Ishikawa (cell line): ENCODE measurements around the gene KCNQ1OT1.

Experiments used
- CEBPB ChIP-seq: IDR thresholded peaks from 2 replicates; pipeline ENCODE4 v1.6.1; 2012
- CREB1 ChIP-seq: IDR thresholded peaks from 2 replicates; pipeline ENCODE4 v1.6.1; 2012; ENCODE audit warnings: low read depth
- EGR1 ChIP-seq: IDR thresholded peaks from 2 replicates; pipeline ENCODE4 v1.6.1; 2012
- EP300 ChIP-seq: IDR thresholded peaks from 2 replicates; pipeline ENCODE4 v1.6.1; 2012; ENCODE audit warnings: borderline replicate concordance
- FOXM1 ChIP-seq: IDR thresholded peaks from 2 replicates; pipeline ENCODE4 v1.6.1; 2012; ENCODE audit warnings: low read depth, borderline replicate concordance
- NFIC ChIP-seq: IDR thresholded peaks from 2 replicates; pipeline ENCODE4 v1.6.1; 2012
- RAD21 ChIP-seq: IDR thresholded peaks from 2 replicates; pipeline ENCODE4 v1.6.1; 2012; ENCODE audit warnings: low read depth
- TAF1 ChIP-seq: IDR thresholded peaks from 2 replicates; pipeline ENCODE4 v1.6.1; 2012; ENCODE audit warnings: low read depth, mild to moderate bottlenecking
- TCF12 ChIP-seq: IDR thresholded peaks from 2 replicates; pipeline ENCODE4 v1.6.1; 2012; ENCODE audit warnings: low read depth
- TEAD4 ChIP-seq: IDR thresholded peaks from 2 replicates; pipeline ENCODE4 v1.6.1; 2012
- YY1 ChIP-seq: IDR thresholded peaks from 2 replicates; pipeline ENCODE4 v1.6.1; 2012; ENCODE audit warnings: low read depth
- ZBTB7A ChIP-seq: IDR thresholded peaks from 2 replicates; pipeline ENCODE4 v1.6.1; 2012; ENCODE audit warnings: low read depth
- TF ChIP-seq, protein P1 (sequence below): IDR thresholded peaks from 2 replicates; pipeline ENCODE4 v1.6.1; 2012; ENCODE audit warnings: low read depth, mild to moderate bottlenecking
- TF ChIP-seq, protein P2 (sequence below): IDR thresholded peaks from 2 replicates; pipeline ENCODE4 v1.6.1; 2012
- TF ChIP-seq, protein P3 (sequence below): IDR thresholded peaks from 2 replicates; pipeline ENCODE4 v1.6.1; 2012

KCNQ1OT1 gene

DNA sequence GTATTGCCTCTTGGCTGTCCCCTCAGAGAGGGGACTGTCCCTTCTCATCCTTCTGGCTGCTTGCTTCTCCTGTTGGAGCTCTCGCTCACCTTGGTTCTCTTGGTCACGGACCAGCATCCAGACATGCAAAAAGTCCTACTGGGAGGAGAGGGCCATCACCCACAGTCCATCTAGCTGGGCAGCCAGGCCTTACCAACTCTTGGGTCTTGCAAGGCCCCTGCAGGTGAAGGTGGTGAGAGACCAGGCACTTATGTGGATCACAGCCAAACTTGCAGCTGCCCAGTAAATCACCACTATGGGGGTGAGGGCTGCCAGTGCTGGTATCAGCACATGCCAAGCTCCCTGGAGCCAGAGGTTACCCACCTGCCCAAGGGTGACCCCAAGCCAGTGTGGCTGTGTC lies 36.3 kb downstream of the KCNQ1OT1 start:
- TF ChIP-seq EGR1 (no peak), TEAD4 (no peak), TCF12 (no peak), TAF1 (no peak), ZBTB7A (no peak), YY1 (no peak), CEBPB (no peak), EP300 (no peak), NFIC (no peak), RAD21 (no peak), CREB1 (no peak), FOXM1 (no peak)
- TF ChIP-seq, protein P1, sequence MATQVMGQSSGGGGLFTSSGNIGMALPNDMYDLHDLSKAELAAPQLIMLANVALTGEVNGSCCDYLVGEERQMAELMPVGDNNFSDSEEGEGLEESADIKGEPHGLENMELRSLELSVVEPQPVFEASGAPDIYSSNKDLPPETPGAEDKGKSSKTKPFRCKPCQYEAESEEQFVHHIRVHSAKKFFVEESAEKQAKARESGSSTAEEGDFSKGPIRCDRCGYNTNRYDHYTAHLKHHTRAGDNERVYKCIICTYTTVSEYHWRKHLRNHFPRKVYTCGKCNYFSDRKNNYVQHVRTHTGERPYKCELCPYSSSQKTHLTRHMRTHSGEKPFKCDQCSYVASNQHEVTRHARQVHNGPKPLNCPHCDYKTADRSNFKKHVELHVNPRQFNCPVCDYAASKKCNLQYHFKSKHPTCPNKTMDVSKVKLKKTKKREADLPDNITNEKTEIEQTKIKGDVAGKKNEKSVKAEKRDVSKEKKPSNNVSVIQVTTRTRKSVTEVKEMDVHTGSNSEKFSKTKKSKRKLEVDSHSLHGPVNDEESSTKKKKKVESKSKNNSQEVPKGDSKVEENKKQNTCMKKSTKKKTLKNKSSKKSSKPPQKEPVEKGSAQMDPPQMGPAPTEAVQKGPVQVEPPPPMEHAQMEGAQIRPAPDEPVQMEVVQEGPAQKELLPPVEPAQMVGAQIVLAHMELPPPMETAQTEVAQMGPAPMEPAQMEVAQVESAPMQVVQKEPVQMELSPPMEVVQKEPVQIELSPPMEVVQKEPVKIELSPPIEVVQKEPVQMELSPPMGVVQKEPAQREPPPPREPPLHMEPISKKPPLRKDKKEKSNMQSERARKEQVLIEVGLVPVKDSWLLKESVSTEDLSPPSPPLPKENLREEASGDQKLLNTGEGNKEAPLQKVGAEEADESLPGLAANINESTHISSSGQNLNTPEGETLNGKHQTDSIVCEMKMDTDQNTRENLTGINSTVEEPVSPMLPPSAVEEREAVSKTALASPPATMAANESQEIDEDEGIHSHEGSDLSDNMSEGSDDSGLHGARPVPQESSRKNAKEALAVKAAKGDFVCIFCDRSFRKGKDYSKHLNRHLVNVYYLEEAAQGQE: no peak
- TF ChIP-seq, protein P2, sequence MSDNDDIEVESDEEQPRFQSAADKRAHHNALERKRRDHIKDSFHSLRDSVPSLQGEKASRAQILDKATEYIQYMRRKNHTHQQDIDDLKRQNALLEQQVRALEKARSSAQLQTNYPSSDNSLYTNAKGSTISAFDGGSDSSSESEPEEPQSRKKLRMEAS: no peak
- TF ChIP-seq, protein P3, sequence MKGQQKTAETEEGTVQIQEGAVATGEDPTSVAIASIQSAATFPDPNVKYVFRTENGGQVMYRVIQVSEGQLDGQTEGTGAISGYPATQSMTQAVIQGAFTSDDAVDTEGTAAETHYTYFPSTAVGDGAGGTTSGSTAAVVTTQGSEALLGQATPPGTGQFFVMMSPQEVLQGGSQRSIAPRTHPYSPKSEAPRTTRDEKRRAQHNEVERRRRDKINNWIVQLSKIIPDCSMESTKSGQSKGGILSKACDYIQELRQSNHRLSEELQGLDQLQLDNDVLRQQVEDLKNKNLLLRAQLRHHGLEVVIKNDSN: no peak

DNA sequence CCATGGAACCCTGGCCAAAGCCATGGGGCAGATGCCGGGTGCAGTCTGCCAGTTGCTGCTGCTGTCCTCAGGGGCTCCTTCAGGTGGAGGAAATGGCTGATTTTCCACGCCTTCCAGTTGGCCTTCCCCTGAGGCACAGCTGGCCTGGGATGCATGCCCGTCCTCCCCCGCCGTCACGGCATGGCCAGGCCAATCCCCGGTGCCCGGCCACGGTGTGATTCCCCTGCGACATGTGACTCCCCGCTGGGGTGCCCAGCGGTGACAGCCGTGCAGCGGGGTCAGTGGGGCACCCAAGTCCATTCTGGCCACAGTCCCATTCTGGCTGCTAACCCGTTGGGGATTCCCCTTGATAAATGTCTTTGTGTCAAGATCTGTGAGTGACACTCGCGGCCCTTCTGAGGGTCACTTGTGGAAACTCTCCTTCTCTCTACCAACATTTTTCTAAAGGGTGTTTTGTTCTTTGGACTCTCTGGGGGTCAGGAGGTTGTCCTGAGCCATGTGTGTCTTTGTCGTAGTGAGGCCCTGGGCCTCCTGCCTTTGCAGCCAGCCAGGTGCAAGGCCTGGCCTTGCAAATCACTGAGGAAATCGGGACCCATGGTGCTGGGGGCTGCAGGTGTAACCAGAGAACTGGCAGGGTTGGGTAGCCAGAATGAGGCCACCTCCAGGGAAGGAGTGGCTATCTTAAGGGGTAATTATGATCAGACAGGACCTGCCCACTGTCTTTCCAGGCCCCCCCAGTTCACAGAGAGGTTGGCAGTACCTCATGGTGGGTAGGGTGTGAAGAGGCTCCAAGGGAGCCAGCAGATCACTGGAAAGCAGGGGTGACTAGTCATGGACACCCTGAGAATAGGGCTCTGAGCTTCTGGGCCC lies 37.1 kb downstream of the KCNQ1OT1 start:
- TF ChIP-seq CEBPB (no peak), ZBTB7A (no peak), TAF1 (no peak), FOXM1 (no peak), TCF12 (no peak), CREB1 (no peak), EGR1 (no peak), RAD21 (no peak), YY1 (no peak), EP300 (no peak), TEAD4 (no peak), NFIC (no peak)
- TF ChIP-seq, protein P2: no peak
- TF ChIP-seq, protein P1: no peak
- TF ChIP-seq, protein P3: no peak

DNA sequence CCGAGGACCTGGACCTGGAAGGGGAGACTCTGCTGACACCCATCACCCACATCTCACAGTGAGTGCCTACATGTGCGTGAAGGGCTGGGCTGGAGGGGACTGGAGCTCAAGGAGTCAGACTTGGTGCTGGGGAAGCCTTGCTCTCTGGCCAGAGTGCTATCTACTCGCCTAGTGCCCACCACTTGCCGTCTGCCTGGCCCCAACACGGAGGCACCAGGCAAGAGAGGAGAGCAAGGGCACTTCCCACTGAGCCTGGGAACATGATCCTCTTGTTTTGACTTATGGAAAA lies 37.8 kb downstream of the KCNQ1OT1 start:
- TF ChIP-seq NFIC: no peak
- TF ChIP-seq RAD21: no peak
- TF ChIP-seq TEAD4: no peak
- no peak for TF ChIP-seq EP300
- TF ChIP-seq CREB1: no peak
- no peak for TF ChIP-seq TCF12
- no peak for TF ChIP-seq TAF1
- TF ChIP-seq, protein P2: no peak
- TF ChIP-seq CEBPB: no peak

DNA sequence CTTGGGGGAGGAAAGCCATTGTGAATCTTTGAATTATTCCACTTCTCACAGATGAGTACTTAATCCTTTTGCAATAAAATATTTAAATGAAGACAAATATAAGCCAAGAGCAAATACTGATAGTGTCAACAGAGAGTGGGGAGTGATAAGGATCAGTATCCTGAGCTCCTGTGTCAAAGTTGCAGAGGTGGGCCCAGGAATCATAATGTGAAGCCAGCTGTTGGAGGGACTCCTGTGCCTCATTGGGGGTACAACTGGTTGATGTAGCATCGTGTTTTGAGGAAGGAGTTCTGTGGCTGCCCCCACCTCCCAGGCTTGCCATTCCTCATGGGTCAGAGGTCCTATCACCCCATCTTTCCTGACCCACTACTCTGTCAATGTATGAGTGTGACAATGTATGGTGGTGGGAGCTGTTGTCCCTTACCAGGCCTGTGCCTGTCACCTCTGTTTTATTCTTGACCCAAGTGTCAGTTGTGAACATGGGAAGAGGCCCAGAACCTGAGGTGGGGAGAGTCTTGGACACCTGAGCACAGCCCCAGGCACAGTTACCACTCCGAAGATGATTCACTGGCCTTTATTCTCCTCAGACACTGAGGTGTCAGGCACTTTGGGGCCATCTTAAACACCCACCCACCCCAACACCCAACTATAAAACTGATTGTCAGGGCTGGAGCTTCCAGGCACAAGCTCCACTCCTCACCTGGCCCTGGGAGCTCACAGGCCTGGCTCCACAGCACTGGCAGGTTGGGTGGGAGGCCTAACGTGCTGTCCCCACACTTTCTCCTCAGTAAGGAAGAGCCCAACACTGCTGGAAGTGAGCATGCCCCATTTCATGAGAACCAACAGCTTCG lies 38.4 kb downstream of the KCNQ1OT1 start:
- TF ChIP-seq FOXM1 (no peak), ZBTB7A (no peak), TAF1 (no peak), NFIC (no peak), TEAD4 (no peak), YY1 (no peak), CREB1 (no peak), CEBPB (no peak), RAD21 (no peak), EP300 (no peak), EGR1 (no peak), TCF12 (no peak)
- TF ChIP-seq, protein P3: no peak
- TF ChIP-seq, protein P1: no peak
- TF ChIP-seq, protein P2: no peak
